Cardiac muscle cell (in vitro differentiated cells and primary cell): ENCODE measurements around the gene EPHA1. TPM values are rescaled to one million over a fixed set of nuclear protein-coding genes. Genes with fewer than 3 reads are reported as not detected.

Source experiments
- DNase-seq, 2 donors: peaks; one replicate each; pipeline versions ENCODE4 v3.0.0 to v3.0.0-alpha.2; 2010 to 2017; ENCODE audit warnings: low read depth in 1 of 2, low spot score in 1 of 2
- H3K27ac ChIP-seq: fragments of 200-600 bp; sonication (generic); 2 replicates; pipeline ENCODE4 v1.5.1; 2016
- H3K27me3 ChIP-seq: fragments of 200-600 bp; sonication (generic); 2 replicates; pipeline ENCODE4 v1.6.0; 2016; ENCODE audit warnings: control low read depth
- H3K36me3 ChIP-seq: fragments of 200-600 bp; sonication (generic); 2 replicates; pipeline ENCODE4 v1.5.1; 2016; ENCODE audit warnings: control low read depth
- H3K4me1 ChIP-seq: fragments of 200-600 bp; sonication (generic); 2 replicates; pipeline ENCODE4 v1.8.1; 2017; ENCODE audit warnings: low read depth, mild to moderate bottlenecking, mixed run types
- H3K4me3 ChIP-seq: fragments of 200-600 bp; sonication (generic); 2 replicates; pipeline ENCODE4 v1.5.1; 2016; ENCODE audit warnings: mild to moderate bottlenecking
- H3K9me3 ChIP-seq: fragments of 200-600 bp; sonication (generic); 2 replicates; pipeline ENCODE4 v1.5.1; 2017; ENCODE audit warnings: low read depth, mild to moderate bottlenecking, control low read depth
- polyA plus RNA-seq: library from polyadenylated mRNA; unstranded; fragments of >200 nt; fragmentation: Nextera tagmentation; extraction: Ambion mirVana; gene quantifications from 2 replicates; pipeline ENCODE4 v1.2.1, GENCODE V29; 2016
- total RNA-seq: library from RNA; depleted of rRNA; stranded (reverse); fragments of >200 nt; gene quantifications from 2 replicates; pipeline ENCODE4 v1.2.3, GENCODE V29; 2016
- TF ChIP-seq, protein P1 (sequence below): IDR thresholded peaks from 2 replicates; pipeline ENCODE4 v1.5.1; 2012; ENCODE audit warnings: low read depth, mild to moderate bottlenecking, low read length

EPHA1 gene
- total and polyA plus RNA-seq, 2 experiments from 2014 or later, result 0.30 to 1.8 TPM

DNA sequence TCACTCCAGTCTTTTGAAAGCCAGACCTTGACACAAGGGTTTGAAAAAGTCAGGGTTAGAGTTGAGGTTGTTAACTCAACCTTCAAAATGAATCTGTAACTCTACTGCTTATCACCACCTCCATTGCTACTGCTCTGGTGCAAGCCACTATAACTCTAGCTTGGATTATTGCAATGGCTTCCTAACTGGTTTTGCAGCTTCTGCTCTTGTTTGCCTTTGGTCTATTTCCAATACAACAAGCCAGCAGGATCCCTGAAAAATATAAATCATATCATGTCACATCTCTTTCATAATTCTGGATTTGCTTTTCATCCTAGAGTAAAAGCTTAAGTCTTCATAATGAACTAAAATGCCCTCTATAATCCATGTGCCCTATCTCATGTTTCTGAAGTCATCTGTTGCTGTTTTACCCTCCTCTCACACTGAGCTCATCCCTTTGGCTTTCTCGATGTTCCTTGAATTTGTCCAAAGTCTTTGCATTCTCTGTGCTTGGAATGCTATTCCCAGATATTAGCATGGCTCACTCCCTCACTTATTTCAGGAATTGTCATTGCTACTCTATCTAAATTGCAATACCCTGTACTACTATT, 45.5 kb upstream of the EPHA1 start:
- TF ChIP-seq, protein P1, sequence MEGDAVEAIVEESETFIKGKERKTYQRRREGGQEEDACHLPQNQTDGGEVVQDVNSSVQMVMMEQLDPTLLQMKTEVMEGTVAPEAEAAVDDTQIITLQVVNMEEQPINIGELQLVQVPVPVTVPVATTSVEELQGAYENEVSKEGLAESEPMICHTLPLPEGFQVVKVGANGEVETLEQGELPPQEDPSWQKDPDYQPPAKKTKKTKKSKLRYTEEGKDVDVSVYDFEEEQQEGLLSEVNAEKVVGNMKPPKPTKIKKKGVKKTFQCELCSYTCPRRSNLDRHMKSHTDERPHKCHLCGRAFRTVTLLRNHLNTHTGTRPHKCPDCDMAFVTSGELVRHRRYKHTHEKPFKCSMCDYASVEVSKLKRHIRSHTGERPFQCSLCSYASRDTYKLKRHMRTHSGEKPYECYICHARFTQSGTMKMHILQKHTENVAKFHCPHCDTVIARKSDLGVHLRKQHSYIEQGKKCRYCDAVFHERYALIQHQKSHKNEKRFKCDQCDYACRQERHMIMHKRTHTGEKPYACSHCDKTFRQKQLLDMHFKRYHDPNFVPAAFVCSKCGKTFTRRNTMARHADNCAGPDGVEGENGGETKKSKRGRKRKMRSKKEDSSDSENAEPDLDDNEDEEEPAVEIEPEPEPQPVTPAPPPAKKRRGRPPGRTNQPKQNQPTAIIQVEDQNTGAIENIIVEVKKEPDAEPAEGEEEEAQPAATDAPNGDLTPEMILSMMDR, result no peak
- no peak for DNase-seq
- Histone ChIP-seq H3K27me3 (no peaks in the 10 kb centered on the region), H3K9me3 (no peaks in the 10 kb centered on the region), H3K4me3 (no peak overlapping the region), H3K36me3 (no peaks in the 10 kb centered on the region), H3K4me1 (no peaks in the 10 kb centered on the region), H3K27ac (no peak overlapping the region)

DNA sequence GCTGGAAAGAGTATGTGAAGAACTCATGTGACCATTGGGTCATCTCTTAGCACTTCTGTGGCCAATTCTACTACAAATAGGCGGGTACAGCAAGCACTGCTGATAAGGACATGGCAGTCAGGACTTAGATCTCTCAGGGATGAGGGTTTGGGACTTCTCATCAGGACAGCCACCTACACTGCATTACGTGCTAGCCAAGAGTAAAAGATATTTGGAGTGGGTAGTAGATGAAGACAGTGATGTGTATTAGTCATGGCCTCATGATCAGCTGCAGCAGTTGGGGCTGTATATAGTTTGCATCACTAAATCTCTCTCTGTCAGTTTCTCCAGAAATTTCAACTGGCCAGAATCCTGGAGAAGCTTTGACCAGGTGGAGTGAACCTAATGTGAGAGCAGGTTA, 43.8 kb upstream of the EPHA1 start:
- Histone ChIP-seq H3K4me1 (no peaks in the 10 kb centered on the region), H3K27me3 (no peaks in the 10 kb centered on the region), H3K27ac (no peak overlapping the region), H3K36me3 (no peaks in the 10 kb centered on the region), H3K9me3 (no peaks in the 10 kb centered on the region), H3K4me3 (no peak overlapping the region)
- DNase-seq, result no peak
- TF ChIP-seq, protein P1, result no peak

DNA sequence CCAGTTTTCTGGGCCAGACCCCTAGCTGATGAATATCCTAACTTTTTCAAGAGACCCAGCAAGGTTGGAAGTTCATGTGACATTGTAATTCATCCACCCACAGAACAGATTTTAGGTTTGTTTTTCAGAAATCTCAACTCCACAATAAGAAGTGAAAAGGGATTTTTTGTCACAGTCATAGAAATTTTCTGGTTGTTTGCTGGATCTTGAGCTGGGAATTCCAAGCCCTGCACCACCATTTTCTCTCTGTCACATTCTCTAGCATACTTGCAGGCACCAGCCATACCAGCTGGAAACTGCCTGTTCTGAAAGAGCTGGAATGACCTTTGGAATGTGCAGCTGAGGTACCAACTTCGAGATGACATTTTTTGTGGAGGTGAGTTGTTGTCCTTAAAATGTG, 43.1 kb upstream of the EPHA1 start:
- TF ChIP-seq, protein P1, result no peak
- H3K9me3 ChIP-seq, result no peaks in the 10 kb centered on the region
- no peaks in the 10 kb centered on the region for H3K27me3 ChIP-seq
- H3K27ac ChIP-seq, result no peak overlapping the region
- H3K4me1 ChIP-seq, result no peaks in the 10 kb centered on the region
- no peaks in the 10 kb centered on the region for H3K36me3 ChIP-seq
- DNase-seq, result no peak
- H3K4me3 ChIP-seq, result no peak overlapping the region

DNA sequence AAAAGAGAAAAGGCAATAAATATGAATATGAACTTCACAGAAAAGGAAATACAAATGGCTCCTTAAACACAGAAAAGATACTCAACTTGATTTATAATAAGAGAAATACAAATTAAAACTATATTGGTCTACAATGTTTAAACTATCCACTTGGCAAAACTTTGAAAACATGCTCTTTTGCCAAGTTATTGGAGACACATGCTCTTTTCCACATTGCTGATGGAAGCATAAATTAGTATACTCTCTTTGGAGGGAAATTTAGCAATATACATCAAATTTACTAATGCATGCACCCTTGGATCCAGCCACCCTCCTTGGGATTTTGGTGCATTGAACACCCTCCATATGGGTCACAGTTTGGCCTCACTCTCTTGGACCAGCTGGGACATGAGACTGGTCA, 42.5 kb upstream of the EPHA1 start:
- Histone ChIP-seq H3K36me3 (no peaks in the 10 kb centered on the region), H3K9me3 (no peaks in the 10 kb centered on the region), H3K4me1 (no peaks in the 10 kb centered on the region), H3K27ac (no peak overlapping the region), H3K4me3 (no peak overlapping the region), H3K27me3 (no peaks in the 10 kb centered on the region)
- TF ChIP-seq, protein P1, result no peak
- DNase-seq, result no peak

DNA sequence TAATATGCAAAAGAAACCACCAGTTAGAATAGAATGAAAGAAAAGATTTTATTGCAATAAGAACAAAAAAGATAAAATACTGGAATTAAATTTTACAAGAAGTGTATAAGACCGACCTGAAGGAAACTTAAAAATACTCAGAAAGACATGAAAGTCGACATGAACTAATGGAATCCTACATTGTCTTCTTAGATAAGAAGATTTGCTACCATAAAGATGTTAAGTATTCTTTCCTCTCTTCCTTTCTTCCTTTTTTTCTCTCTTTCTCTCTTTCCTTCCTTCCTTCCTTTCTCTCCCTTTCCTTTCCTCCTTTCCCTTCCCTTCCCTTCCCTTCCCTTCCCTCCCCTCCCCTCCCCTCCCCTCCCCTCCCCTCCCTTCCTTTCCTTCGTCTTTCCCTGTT, 41.1 kb upstream of the EPHA1 start:
- TF ChIP-seq, protein P1, result no peak
- Histone ChIP-seq H3K27ac (no peak overlapping the region), H3K4me1 (no peaks in the 10 kb centered on the region), H3K36me3 (no peaks in the 10 kb centered on the region), H3K9me3 (no peaks in the 10 kb centered on the region), H3K27me3 (no peaks in the 10 kb centered on the region), H3K4me3 (no peak overlapping the region)
- no peak for DNase-seq
